ENCODE data around the gene XAGE1A.
"Not testable (repeated sequence)": the region's sequence is repeated elsewhere in the genome, so short reads cannot be mapped to it uniquely, and the experiment has no call there.

XAGE1A gene, protein sequence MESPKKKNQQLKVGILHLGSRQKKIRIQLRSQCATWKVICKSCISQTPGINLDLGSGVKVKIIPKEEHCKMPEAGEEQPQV

GRCh38 chrX:52495545-52496418 is at the start of gene XAGE1A:
TSS of gene XAGE1A (plus strand) at chrX:52495808. CDS start at chrX:52497362, 1,554 bp downstream.
- H3K36me3 Mint-ChIP-seq, H3K4me1 Mint-ChIP-seq, H3K27ac Mint-ChIP-seq, ATAC-seq, H3K27me3 Mint-ChIP-seq, H3K9me3 Mint-ChIP-seq, H3K4me3 Mint-ChIP-seq: not testable (repeated sequence)

- ATAC-seq, H3K27ac Mint-ChIP-seq, H3K27me3 Mint-ChIP-seq, H3K9me3 Mint-ChIP-seq, H3K4me1 Mint-ChIP-seq, H3K36me3 Mint-ChIP-seq, H3K4me3 Mint-ChIP-seq: not testable (repeated sequence)
Observed at GRCh38 chrX:52452031-52452430, 43.6 kb upstream of the XAGE1A start.

GRCh38 chrX:52471301-52471700 is 24.3 kb upstream of the XAGE1A start:
- not testable (repeated sequence) for H3K36me3 Mint-ChIP-seq, H3K27me3 Mint-ChIP-seq, ATAC-seq, H3K9me3 Mint-ChIP-seq, H3K4me1 Mint-ChIP-seq, H3K27ac Mint-ChIP-seq, H3K4me3 Mint-ChIP-seq

DNA sequence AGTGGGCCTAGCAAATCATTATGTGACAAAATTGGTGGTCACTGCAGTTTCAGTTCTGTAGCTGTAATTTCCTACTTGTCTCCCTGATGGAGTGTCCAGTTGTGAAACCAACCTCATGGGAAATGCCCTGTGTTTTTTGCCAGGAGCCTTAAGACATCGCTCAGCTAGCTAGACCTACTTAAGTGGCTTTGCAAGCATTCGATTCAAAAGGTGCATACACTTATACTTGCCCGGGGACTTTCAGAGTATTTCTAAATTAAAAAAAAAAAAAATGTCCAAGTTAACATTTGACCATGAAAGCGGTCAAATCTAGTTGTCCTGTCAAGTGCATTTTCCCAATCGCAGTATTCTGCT is 788 bp downstream of the XAGE1A start:
- not testable (repeated sequence) for H3K4me1 Mint-ChIP-seq, H3K9me3 Mint-ChIP-seq, H3K36me3 Mint-ChIP-seq, H3K27ac Mint-ChIP-seq, H3K27me3 Mint-ChIP-seq, ATAC-seq, H3K4me3 Mint-ChIP-seq

- not testable (repeated sequence) for H3K27ac Mint-ChIP-seq, ATAC-seq, H3K36me3 Mint-ChIP-seq, H3K9me3 Mint-ChIP-seq, H3K27me3 Mint-ChIP-seq, H3K4me3 Mint-ChIP-seq, H3K4me1 Mint-ChIP-seq
Observed at GRCh38 chrX:52501362-52501761, 5.8 kb downstream of the XAGE1A start.

DNA sequence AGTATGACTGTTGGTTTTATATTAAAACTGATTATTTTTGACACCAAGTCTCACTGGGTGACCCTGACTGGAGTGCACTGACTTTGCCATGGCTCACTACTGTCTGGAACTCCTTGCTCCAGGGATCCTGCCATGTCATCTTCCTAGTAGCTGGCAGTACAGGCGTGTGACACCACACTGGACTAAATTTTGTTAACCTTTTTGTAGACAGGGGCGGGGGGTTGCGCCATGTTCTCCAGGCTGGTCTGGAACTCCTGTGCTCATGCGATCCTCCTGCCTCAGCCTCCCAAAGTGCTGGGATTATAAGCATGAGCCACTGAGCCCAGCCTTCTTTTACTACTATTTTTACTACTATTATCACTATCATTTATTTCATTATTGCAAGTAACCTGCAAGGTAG is 8.9 kb downstream of the XAGE1A start:
- no peaks in the 10 kb centered on the region for H3K27me3 Mint-ChIP-seq
- no peak overlapping the region for H3K4me3 Mint-ChIP-seq
- H3K27ac Mint-ChIP-seq = no peak overlapping the region
- no peaks in the 10 kb centered on the region for H3K36me3 Mint-ChIP-seq
- H3K4me1 Mint-ChIP-seq = no peaks in the 10 kb centered on the region
- no peak for ATAC-seq
- no peaks in the 10 kb centered on the region for H3K9me3 Mint-ChIP-seq

DNA sequence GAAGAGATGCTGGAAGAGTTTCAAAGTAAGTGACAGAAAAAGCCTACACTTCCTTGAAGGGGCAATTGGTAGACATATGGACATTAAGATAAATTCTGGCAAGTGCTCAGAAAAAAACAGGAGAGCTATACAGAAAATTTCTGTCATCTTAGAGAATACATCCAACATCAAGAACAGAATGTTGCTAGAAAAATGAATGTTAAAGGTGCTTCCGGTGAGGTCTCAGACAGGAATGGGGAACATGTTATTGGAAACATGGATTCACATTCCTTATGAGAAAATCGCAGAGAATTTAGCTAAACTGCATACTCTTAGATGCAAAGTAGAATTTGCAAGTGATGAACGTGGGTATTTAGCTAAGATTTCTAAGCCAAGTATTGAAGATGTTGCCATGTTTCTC is 11.7 kb downstream of the XAGE1A start:
- ATAC-seq = no peak
- no peaks in the 10 kb centered on the region for H3K9me3 Mint-ChIP-seq
- H3K4me3 Mint-ChIP-seq = no peak overlapping the region
- H3K36me3 Mint-ChIP-seq = no peaks in the 10 kb centered on the region
- H3K27me3 Mint-ChIP-seq = no peaks in the 10 kb centered on the region
- no peaks in the 10 kb centered on the region for H3K4me1 Mint-ChIP-seq
- no peak overlapping the region for H3K27ac Mint-ChIP-seq

DNA sequence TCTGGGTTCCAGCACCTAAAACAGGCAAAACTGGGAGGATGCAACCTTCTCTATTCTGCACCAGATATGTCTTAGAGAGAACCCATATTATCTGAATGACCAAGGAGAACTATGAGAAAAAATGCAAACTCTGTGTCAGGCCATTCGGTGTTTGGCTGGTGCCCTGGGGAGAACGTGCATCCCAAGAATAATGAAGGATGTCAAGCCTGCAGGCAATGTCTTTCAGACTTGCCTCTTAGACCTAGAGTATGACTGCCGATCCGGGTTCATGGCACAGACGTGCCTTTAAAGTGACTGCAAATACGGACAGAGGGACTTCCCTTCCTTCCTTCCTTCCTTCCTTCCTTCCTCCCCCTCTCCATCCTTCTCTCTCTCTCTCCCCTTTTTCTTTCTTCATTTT is 14.3 kb downstream of the XAGE1A start:
- no peaks in the 10 kb centered on the region for H3K27me3 Mint-ChIP-seq
- no peak overlapping the region for H3K4me3 Mint-ChIP-seq
- no peaks in the 10 kb centered on the region for H3K4me1 Mint-ChIP-seq
- H3K9me3 Mint-ChIP-seq = no peaks in the 10 kb centered on the region
- H3K36me3 Mint-ChIP-seq = no peaks in the 10 kb centered on the region
- ATAC-seq = no peak
- no peak overlapping the region for H3K27ac Mint-ChIP-seq

- not testable (repeated sequence) for H3K27ac Mint-ChIP-seq
Observed at GRCh38 chrX:52511126-52511525, 15.5 kb downstream of the XAGE1A start.

GRCh38 chrX:52516110-52516986 is 20.7 kb downstream of the XAGE1A start:
- not testable (repeated sequence) for ATAC-seq, H3K4me3 Mint-ChIP-seq, H3K27me3 Mint-ChIP-seq, H3K27ac Mint-ChIP-seq, H3K36me3 Mint-ChIP-seq, H3K4me1 Mint-ChIP-seq, H3K9me3 Mint-ChIP-seq

More at GRCh38 chrX:52511126-52511525, 15.5 kb downstream of the XAGE1A start:
- not testable (repeated sequence) for H3K4me3 Mint-ChIP-seq, H3K36me3 Mint-ChIP-seq, ATAC-seq, H3K9me3 Mint-ChIP-seq, H3K4me1 Mint-ChIP-seq, H3K27me3 Mint-ChIP-seq

DNA sequence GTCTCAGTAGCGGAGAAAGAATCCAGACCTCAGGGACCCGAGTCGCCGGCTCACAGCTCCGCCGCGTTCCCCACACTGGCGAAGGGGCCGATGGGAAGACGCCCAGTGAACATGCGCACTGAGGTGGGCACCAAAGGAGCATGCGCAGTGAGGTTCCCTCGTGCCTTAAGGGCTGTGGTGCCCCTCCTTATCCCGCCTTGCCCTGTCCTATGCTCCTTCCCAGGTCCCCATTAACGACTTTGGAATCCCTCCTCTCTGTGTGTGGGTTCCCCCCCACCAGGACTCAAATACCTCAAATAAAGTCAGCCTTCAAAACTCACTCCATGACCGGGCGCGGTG is 21.3 kb downstream of the XAGE1A start, which contains the start of gene XAGE1B:
XAGE1B (minus strand) TSS at position 77 of the 339 bp plus-strand sequence. CDS start 1,536 bp downstream, outside the sequence.
- not testable (repeated sequence) for H3K4me3 Mint-ChIP-seq, H3K36me3 Mint-ChIP-seq, ATAC-seq, H3K9me3 Mint-ChIP-seq, H3K27ac Mint-ChIP-seq, H3K4me1 Mint-ChIP-seq, H3K27me3 Mint-ChIP-seq

- H3K9me3 Mint-ChIP-seq, H3K27me3 Mint-ChIP-seq, H3K36me3 Mint-ChIP-seq, H3K27ac Mint-ChIP-seq, H3K4me1 Mint-ChIP-seq, H3K4me3 Mint-ChIP-seq, ATAC-seq: not testable (repeated sequence)
Observed at GRCh38 chrX:52541051-52541450, 45.4 kb downstream of the XAGE1A start.

DNA sequence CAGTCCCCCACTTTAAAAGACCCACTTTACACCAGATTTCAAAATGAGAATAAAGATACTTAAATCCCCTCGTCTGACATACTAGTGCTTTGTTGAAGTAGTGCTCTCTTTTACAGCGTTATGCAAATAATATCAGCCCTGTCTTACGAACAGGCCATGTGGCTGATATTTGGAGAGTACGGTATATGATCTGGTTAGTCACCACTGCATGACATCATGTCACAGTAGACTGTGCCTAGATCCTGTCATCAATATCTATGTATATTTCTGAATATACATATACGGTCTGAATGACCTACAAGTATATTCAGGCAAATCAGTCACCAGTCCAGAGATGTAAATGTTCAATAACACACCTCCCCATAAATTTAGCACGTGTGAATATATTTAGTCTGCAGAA is 46.7 kb downstream of the XAGE1A start:
- no peaks in the 10 kb centered on the region for H3K27me3 Mint-ChIP-seq
- no peaks in the 10 kb centered on the region for H3K36me3 Mint-ChIP-seq
- H3K9me3 Mint-ChIP-seq = no peaks in the 10 kb centered on the region
- no peak for ATAC-seq
- H3K4me3 Mint-ChIP-seq = no peak overlapping the region
- no peak overlapping the region for H3K27ac Mint-ChIP-seq
- H3K4me1 Mint-ChIP-seq = no peaks in the 10 kb centered on the region

DNA sequence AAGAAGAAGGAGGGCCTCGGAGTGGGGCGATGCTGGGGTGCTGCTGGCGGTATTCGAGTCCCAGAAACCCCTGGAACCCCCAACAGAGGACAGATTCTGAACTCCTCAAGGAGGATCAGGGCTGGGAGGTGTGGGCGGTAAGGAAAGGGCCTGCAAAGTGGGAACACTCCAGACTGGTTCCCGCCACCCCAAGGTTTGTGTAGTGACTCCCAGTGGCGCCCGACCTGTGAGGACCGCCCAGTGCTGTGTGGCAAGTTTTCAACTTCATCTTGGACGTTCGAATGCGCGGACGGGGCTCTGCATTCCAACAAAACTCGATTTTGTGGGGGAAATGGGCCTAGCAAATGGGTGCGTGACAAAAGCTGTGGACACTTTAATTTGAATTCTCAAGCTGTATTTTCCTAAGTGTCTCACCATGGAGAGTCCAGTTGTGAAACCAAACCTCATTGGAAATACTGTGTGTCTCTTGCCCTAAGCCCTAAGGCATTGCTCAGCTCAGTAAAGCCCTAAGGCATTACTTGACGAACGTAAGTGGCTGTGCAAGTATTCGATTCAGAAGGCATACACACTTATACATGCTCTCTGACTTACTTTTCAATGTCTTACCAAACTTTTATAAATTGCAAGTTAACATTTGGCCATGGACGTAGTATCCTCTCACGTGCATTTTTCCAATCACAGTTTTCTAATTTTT is 48.7 kb downstream of the XAGE1A start:
- no peak overlapping the region for H3K27ac Mint-ChIP-seq
- no peak for ATAC-seq
- H3K36me3 Mint-ChIP-seq = no peaks in the 10 kb centered on the region
- no peaks in the 10 kb centered on the region for H3K9me3 Mint-ChIP-seq
- no peaks in the 10 kb centered on the region for H3K4me1 Mint-ChIP-seq
- no peak overlapping the region for H3K4me3 Mint-ChIP-seq
- H3K27me3 Mint-ChIP-seq = no peaks in the 10 kb centered on the region

GRCh38 chrX:52548769-52549168 is 53.2 kb downstream of the XAGE1A start:
- not testable (repeated sequence) for H3K27me3 Mint-ChIP-seq, ATAC-seq, H3K27ac Mint-ChIP-seq, H3K4me3 Mint-ChIP-seq, H3K4me1 Mint-ChIP-seq, H3K36me3 Mint-ChIP-seq, H3K9me3 Mint-ChIP-seq
